Uterus (tissue), 2 donors: ENCODE measurements around the gene HDAC4.

ENCODE experiments used
- CTCF ChIP-seq, 4 experiments: fragments of 200-600 bp in 2 of 4; fragments of 450-650 bp in 2 of 4; sonication (generic) in 2 of 4; IDR thresholded peaks; one replicate each; pipeline ENCODE4 v1.5.1; 2016 to 2019; ENCODE audit warnings: antibody characterized with exemption in 4 of 4, mild to moderate bottlenecking in 2 of 4, moderate library complexity in 1 of 4
- POLR2A ChIP-seq, 2 donors: fragments of 450-650 bp; IDR thresholded peaks; one replicate each; pipeline ENCODE4 v1.6.1; 2016; ENCODE audit warnings: antibody characterized with exemption in 2 of 2, mild to moderate bottlenecking in 1 of 2, moderate library complexity in 1 of 2

- no peak for TF ChIP-seq CTCF (IDR thresholded peaks at IDR 0.05)
- TF ChIP-seq POLR2A (IDR thresholded peaks at IDR 0.05): no peak
These were observed 346.9 kb downstream of the HDAC4 start for GRCh38 chr2:239053801-239054503.
